Ovary (tissue), 9 donors: ENCODE measurements around the gene XK. TPM values are rescaled to one million over a fixed set of nuclear protein-coding genes. Genes with fewer than 3 reads are reported as not detected.

Experiments
- DNase-seq, 5 donors: peaks; one replicate each; pipeline ENCODE4 v3.0.0-alpha.2; 2019 to 2020
- H3K27ac ChIP-seq, 2 donors: fragments of 200-600 bp; one replicate each; pipeline versions ENCODE4 v1.5.1 to v1.8.0; 2019 to 2022
- H3K27me3 ChIP-seq: fragments of 200-600 bp; one replicate; pipeline ENCODE4 v1.8.0; 2022
- H3K36me3 ChIP-seq: fragments of 200-600 bp; sonication (generic); one replicate; pipeline ENCODE4 v1.5.1; 2019
- H3K4me1 ChIP-seq: one replicate; pipeline ENCODE4 v1.8.1; 2013; ENCODE audit warnings: mild to moderate bottlenecking, moderate library complexity; ENCODE audit not compliant: insufficient read depth
- H3K4me3 ChIP-seq: fragments of 200-600 bp; sonication (generic); one replicate; pipeline ENCODE4 v1.5.1; 2017
- H3K9me3 ChIP-seq, 2 donors: fragments of 200-600 bp in 1 of 2; sonication (generic) in 1 of 2; one replicate each; pipeline versions ENCODE4 v1.5.1 to v1.8.1; 2013 to 2019; ENCODE audit warnings: mild to moderate bottlenecking in 1 of 2, moderate library complexity in 1 of 2
- EP300 ChIP-seq: sonication (generic); formaldehyde crosslinking; IDR thresholded peaks from one replicate; pipeline ENCODE4 v1.6.1; 2017; ENCODE audit warnings: antibody characterized with exemption
- POLR2A ChIP-seq: fragments of 450-650 bp; IDR thresholded peaks from one replicate; pipeline ENCODE4 v1.6.1; 2017; ENCODE audit warnings: antibody characterized with exemption, mild to moderate bottlenecking, moderate library complexity
- WGBS, 3 donors: extraction: QIAGEN DNeasy Blood & Tissue Kit in 1 of 3; methylation state at CpG; one replicate each; pipeline versions ENCODE4 v1.1.5 to v1.1.7; 2013 to 2017; 5-methylcytosine and 5-hydroxymethylcytosine counted together
- intact Hi-C, 4 donors: fragments of 100-400 bp; cut with DNase I; formaldehyde crosslinking; loops; one replicate each; pipeline versions ENCODE4 v1.11.0 to v1.15.1; 2022 to 2023
- polyA plus RNA-seq, 2 donors: library from polyadenylated mRNA; stranded (reverse); fragments of 200-250 nt in 1 of 2; fragments of 350-450 nt in 1 of 2; fragmentation: Illumina TruSeq in 1 of 2; extraction: RNeasy Lipid Tissue Mini Kit (QIAGEN cat#74804) in 1 of 2; gene quantifications; one replicate each; pipeline ENCODE4 v1.2.3, GENCODE V29; 2013 to 2014
- total RNA-seq, 7 donors: library from RNA; depleted of rRNA in 2 of 7; stranded (reverse); fragments of >200 nt in 2 of 7; fragmentation: NEBNext Ultra II Directional in 3 of 7; extraction: Animal tissue kit (Norgen Biotek cat#: 25700) in 3 of 7; gene quantifications; one replicate each; pipeline versions ENCODE4 v1.1.0 to v1.2.4, GENCODE V29; 2016 to 2023
- TF ChIP-seq, protein P1 (sequence below), 3 donors: fragments of 450-650 bp in 2 of 3; fragments of 200-600 bp in 1 of 3; IDR thresholded peaks; one replicate each; pipeline versions ENCODE4 v1.5.1 to v1.8.0; 2016 to 2022; ENCODE audit warnings: antibody characterized with exemption in 3 of 3, mild to moderate bottlenecking in 1 of 3
- donor health status: DM: no; HTN: no; CAD: no; lungs with moderate emphysema.
- donor health status: DM: no; HTN: no; CAD: no.
- donor health status: Bipolar disorder and iron deficiency.
- donor health status: DM: yes; HTN: yes; CAD: no.
- donor health status: DM: no; HTN: no; CAD: no.
- donor health status: DM: yes; HTN: yes; CAD: no.

The XK gene
- total and polyA plus RNA-seq, 9 donors, result 0.40 to 2.5 (median 0.68) TPM

DNA sequence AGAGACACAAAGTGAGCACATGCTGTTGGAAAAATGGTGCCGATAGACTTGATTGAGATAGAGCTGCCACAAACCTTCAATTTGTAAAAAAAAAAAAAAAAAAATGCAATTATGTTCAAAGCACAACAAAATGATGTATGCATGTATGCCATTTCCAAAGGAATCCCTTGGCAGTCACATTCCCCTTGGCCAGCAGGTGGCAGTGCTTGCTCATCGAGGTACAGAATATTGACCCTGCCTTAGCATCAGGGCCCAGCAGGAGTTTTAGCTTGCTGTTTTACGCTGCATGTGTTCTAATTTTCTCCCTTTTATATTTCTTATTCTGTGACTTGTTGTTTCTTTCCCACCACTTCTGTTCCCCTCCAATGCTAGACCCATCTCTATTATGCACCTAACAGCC is 59.8 kb downstream of the XK start:
- no peaks in the 10 kb centered on the region for H3K27me3 ChIP-seq
- intact Hi-C loops, result loop anchor here in 1 of 4 donors (10.0 kb wide), 1 partner anchor 419 kb away; no protein-coding TSS in a partner anchor
- H3K36me3 ChIP-seq, result no peaks in the 10 kb centered on the region
- H3K4me1 ChIP-seq, result no peaks in the 10 kb centered on the region
- TF ChIP-seq POLR2A, result no peak
- no peak for TF ChIP-seq EP300
- TF ChIP-seq, protein P1, sequence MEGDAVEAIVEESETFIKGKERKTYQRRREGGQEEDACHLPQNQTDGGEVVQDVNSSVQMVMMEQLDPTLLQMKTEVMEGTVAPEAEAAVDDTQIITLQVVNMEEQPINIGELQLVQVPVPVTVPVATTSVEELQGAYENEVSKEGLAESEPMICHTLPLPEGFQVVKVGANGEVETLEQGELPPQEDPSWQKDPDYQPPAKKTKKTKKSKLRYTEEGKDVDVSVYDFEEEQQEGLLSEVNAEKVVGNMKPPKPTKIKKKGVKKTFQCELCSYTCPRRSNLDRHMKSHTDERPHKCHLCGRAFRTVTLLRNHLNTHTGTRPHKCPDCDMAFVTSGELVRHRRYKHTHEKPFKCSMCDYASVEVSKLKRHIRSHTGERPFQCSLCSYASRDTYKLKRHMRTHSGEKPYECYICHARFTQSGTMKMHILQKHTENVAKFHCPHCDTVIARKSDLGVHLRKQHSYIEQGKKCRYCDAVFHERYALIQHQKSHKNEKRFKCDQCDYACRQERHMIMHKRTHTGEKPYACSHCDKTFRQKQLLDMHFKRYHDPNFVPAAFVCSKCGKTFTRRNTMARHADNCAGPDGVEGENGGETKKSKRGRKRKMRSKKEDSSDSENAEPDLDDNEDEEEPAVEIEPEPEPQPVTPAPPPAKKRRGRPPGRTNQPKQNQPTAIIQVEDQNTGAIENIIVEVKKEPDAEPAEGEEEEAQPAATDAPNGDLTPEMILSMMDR (IDR thresholded peaks at IDR 0.05), result peak; percentile 17 to 54 (median 39)
- no peaks in the 10 kb centered on the region for H3K9me3 ChIP-seq
- no peak overlapping the region for H3K27ac ChIP-seq
- peak; percentile 39 to 70 (median 65) for DNase-seq
- 17 to 20% (median 18%) methylated on average over 3 of the region's 3 CpGs for WGBS, 3 donors
- H3K4me3 ChIP-seq, result no peak overlapping the region

DNA sequence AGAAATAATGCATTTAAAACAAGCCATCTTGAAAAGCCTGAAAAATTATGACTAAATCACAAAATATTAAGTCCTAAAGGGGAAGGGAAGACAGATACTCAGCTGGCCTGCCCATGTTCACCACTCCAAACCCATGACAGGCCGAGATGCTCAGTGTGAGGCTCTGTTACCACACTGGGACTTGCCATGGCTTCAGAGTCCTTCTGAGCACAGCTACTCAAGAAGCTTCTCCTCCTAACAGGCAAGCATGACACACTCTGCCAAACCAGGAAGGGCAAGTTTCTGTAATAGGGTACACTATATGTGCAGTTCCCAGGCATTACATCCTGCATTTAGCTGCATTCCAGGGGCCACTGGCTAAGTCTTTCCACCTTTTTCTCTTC is 60.2 kb downstream of the XK start:
- Histone ChIP-seq H3K27me3 (no peaks in the 10 kb centered on the region), H3K4me1 (no peaks in the 10 kb centered on the region), H3K9me3 (no peaks in the 10 kb centered on the region), H3K27ac (no peak overlapping the region), H3K4me3 (no peak overlapping the region), H3K36me3 (no peaks in the 10 kb centered on the region)
- TF ChIP-seq POLR2A, result no peak
- TF ChIP-seq, protein P1 (IDR thresholded peaks at IDR 0.05), result no peak
- no peak for TF ChIP-seq EP300
- intact Hi-C loops, result loop anchor here in 1 of 4 donors (10.0 kb wide), 1 partner anchor 419 kb away; no protein-coding TSS in a partner anchor
- DNase-seq, result no peak
- 73 to 91% (median 87%) methylated on average over 1 of the region's 1 CpG for WGBS, 3 donors

- no peak for DNase-seq
- WGBS, 3 donors, result 63 to 72% (median 67%) methylated on average over 7 of the region's 7 CpGs
- H3K27ac ChIP-seq, result no peak overlapping the region
- no peaks in the 10 kb centered on the region for H3K27me3 ChIP-seq
- H3K4me3 ChIP-seq, result no peak overlapping the region
- no peaks in the 10 kb centered on the region for H3K4me1 ChIP-seq
- intact Hi-C loops, result loop anchor here in 1 of 4 donors (10.0 kb wide), 1 partner anchor 418 kb away; no protein-coding TSS in a partner anchor
- TF ChIP-seq EP300, result no peak
- no peak for TF ChIP-seq POLR2A
- TF ChIP-seq, protein P1 (IDR thresholded peaks at IDR 0.05), result no peak
- no peaks in the 10 kb centered on the region for H3K36me3 ChIP-seq
- no peaks in the 10 kb centered on the region for H3K9me3 ChIP-seq
Measured at GRCh38 chrX:37746218-37746941, 60.8 kb downstream of the XK start.

GRCh38 chrX:37746951-37747350 is 61.4 kb downstream of the XK start:
- Histone ChIP-seq H3K4me3 (no peak overlapping the region), H3K9me3 (no peaks in the 10 kb centered on the region), H3K4me1 (no peaks in the 10 kb centered on the region), H3K36me3 (no peaks in the 10 kb centered on the region), H3K27ac (no peak overlapping the region), H3K27me3 (no peaks in the 10 kb centered on the region)
- TF ChIP-seq POLR2A (no peak), EP300 (no peak)
- TF ChIP-seq, protein P1 (IDR thresholded peaks at IDR 0.05), result no peak
- 76 to 93% (median 81%) methylated on average over 1 of the region's 1 CpG for WGBS, 3 donors
- no peak for DNase-seq
- intact Hi-C loops, result loop anchor here in 1 of 4 donors (10.0 kb wide), 1 partner anchor 418 kb away; no protein-coding TSS in a partner anchor
